GM10248 (cell line): ENCODE data around the gene GPR149.

Source experiments
- CTCF ChIA-PET: fragments of 300-600 bp; sonication (Branson Sonifier 250); formaldehyde crosslinking; extraction: SDS; loops from one replicate; lab custom pipeline; 2021; ENCODE audit warnings: antibody characterized with exemption; lab: Yijun Ruan, JAX
- POLR2A ChIA-PET: fragments of 350-650 bp; sonication (Branson Sonifier 250); formaldehyde crosslinking; extraction: SDS; loops from one replicate; lab custom pipeline; 2020; ENCODE audit warnings: antibody characterized with exemption; lab: Yijun Ruan, JAX
- DNase-seq: peaks from one replicate; pipeline ENCODE4 v3.0.0; 2012; ENCODE audit errors: extremely low spot score
- CTCF ChIP-seq: IDR thresholded peaks from 2 replicates; pipeline ENCODE4 v1.5.1; 2012; ENCODE audit warnings: mild to moderate bottlenecking, low read depth; ENCODE audit errors: extremely low read depth, missing control alignments, control extremely low read depth

The GPR149 gene

DNA sequence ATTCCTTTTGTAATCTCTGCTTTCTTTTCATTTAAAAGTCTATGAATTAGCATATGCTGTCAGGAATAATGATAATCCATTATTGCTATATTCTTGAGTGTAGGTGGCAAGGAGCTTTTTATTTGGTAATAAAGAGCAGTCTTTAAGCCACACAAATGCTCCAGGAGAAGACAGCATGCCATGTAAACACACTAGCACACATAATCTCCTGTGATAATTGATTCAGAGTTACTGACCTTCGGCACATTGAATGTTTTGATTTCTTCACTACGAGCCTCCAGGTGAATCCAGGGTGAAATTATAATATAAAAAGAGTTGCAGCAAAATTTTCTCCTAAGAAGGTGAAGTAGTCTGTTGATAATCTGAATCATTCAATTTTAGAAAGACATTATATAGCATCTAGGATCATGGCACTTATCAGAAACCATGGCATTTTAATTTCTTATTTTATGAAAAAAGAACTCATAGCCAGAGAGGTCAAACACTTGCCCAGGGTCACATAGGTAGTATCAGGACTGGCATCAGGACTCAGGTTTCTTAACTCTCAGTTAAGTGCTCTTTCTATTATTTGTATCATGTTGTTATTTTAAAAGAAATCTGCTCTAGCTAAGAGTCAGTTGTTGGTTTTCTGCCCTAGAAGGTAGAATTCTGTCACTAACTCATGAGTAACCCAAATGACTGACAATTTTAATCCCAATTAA is 84.4 kb downstream of the GPR149 start:
- TF ChIP-seq CTCF = no peak
- no peak for DNase-seq
- ChIA-PET CTCF (no interaction called here), POLR2A (no interaction called here)

GRCh38 chr3:154338570-154338969 is 91.4 kb downstream of the GPR149 start:
- ChIA-PET POLR2A (no interaction called here), CTCF (no interaction called here)
- no peak for TF ChIP-seq CTCF
- DNase-seq = no peak

- ChIA-PET POLR2A (no interaction called here), CTCF (no interaction called here)
- no peak for TF ChIP-seq CTCF
- DNase-seq = no peak
These were observed 92.0 kb downstream of the GPR149 start for GRCh38 chr3:154338008-154338407.

GRCh38 chr3:154334973-154335420 is 95.0 kb downstream of the GPR149 start:
- peak; percentile 11 for DNase-seq
- POLR2A ChIA-PET = no interaction called here
- TF ChIP-seq CTCF = peak; percentile 32
- CTCF ChIA-PET = interaction anchor here (0.8 to 1.2 kb wide), 2 partner anchors 13 to 986 kb away, joined by 3 to 6 read pairs; no protein-coding TSS in a partner anchor

GRCh38 chr3:154327871-154328270 is 102.1 kb downstream of the GPR149 start:
- ChIA-PET POLR2A (no interaction called here), CTCF (no interaction called here)
- no peak for TF ChIP-seq CTCF
- no peak for DNase-seq

- POLR2A ChIA-PET = no interaction called here
- DNase-seq = no peak
These were observed 105.1 kb downstream of the GPR149 start for GRCh38 chr3:154324919-154325318.

More at GRCh38 chr3:154324919-154325318, 105.1 kb downstream of the GPR149 start:
- CTCF ChIA-PET = interaction anchor here (0.8 to 1.2 kb wide), 2 partner anchors 9 to 12 kb away, joined by 4 to 5 read pairs; no protein-coding TSS in a partner anchor
- TF ChIP-seq CTCF = no peak
